Cardiac fibroblast (primary cell): ENCODE measurements around the gene COL27A1.

ENCODE experiments used
- DNase-seq, 2 donors: peaks; one replicate each; pipeline versions ENCODE4 v3.0.0 to v3.0.0-alpha.2; 2010; ENCODE audit warnings: low read depth in 2 of 2
- H3K4me3 ChIP-seq, 2 donors: replicated peaks in 1 of 2; 1 replicate in 1 of 2; 2 replicates in 1 of 2; pipeline ENCODE4 v1.5.1; 2011; ENCODE audit warnings: low read depth in 2 of 2, low read length in 2 of 2, mild to moderate bottlenecking in 2 of 2, moderate library complexity in 1 of 2
- TF ChIP-seq, protein P1 (sequence below): IDR thresholded peaks from one replicate; pipeline ENCODE4 v1.5.1; 2011; ENCODE audit warnings: low read depth, mild to moderate bottlenecking, low read length, inconsistent platforms

Gene COL27A1

GRCh38 chr9:114112778-114113584 lies 42.4 kb upstream of the COL27A1 start:
- DNase-seq: peak; percentile 63 to 76
- TF ChIP-seq, protein P1, sequence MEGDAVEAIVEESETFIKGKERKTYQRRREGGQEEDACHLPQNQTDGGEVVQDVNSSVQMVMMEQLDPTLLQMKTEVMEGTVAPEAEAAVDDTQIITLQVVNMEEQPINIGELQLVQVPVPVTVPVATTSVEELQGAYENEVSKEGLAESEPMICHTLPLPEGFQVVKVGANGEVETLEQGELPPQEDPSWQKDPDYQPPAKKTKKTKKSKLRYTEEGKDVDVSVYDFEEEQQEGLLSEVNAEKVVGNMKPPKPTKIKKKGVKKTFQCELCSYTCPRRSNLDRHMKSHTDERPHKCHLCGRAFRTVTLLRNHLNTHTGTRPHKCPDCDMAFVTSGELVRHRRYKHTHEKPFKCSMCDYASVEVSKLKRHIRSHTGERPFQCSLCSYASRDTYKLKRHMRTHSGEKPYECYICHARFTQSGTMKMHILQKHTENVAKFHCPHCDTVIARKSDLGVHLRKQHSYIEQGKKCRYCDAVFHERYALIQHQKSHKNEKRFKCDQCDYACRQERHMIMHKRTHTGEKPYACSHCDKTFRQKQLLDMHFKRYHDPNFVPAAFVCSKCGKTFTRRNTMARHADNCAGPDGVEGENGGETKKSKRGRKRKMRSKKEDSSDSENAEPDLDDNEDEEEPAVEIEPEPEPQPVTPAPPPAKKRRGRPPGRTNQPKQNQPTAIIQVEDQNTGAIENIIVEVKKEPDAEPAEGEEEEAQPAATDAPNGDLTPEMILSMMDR: no peak
- H3K4me3 ChIP-seq: no peak overlapping the region

- no peak overlapping the region for H3K4me3 ChIP-seq
- DNase-seq: peak in 1 of 2 donors; percentile 49
- TF ChIP-seq, protein P1: no peak
Measured at GRCh38 chr9:114114364-114114763, 41.0 kb upstream of the COL27A1 start.

DNA sequence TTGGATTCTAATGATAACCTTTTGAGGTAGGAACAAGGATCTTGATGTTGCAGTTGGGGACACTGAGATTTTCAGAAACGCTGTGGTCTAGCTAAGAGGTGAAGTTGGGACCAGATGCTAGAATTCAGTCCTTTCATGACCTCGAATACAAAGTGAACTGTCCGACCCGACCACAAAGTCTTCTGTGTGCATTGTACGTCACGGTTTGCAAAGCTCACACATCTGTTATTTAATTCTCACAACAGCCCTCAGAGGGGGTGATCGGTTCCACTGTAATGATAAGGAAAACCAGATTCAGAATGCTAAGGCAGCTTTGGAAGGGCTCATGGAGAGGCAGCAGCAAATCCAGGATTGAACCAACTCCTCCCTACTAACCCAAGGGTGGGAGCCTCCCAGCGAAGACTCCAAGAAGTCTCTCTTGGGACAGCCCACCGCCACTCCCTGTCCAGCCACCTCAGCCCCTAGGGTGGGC lies 39.6 kb upstream of the COL27A1 start:
- TF ChIP-seq, protein P1: no peak
- no peak for DNase-seq
- H3K4me3 ChIP-seq: no peak overlapping the region

DNA sequence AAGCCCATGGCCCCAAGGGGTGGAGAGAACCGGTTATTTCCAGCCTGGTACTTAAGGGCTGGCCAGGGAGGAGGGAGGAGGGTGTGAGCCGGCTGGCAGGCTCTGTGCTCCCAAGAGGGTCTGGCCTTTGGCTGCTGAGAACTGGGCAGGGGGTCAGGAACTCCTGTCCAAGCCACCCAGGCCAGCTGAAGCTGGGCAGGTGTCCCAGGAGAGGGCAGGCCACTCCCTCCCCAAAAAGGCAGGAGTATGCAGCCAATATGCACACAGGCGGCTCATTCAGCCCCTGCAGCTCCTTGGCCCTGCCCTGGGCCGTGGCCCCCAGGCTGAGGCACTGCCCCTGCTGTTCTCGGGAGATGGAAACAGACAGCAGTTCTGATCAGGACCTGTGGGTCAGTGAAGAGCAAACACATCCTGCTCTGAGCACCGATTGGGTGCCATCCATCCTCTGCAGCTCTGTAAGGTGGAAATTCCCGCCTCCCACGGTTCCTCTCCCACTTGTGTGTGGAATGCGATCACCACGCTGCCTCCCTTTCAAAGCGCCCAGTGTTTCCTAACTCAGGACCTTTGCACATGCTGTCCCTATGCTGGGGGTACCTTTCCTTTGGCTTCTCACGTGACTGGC lies 39.1 kb upstream of the COL27A1 start:
- no peak overlapping the region for H3K4me3 ChIP-seq
- no peak for DNase-seq
- TF ChIP-seq, protein P1: no peak

- H3K4me3 ChIP-seq: no peak overlapping the region
- no peak for DNase-seq
- TF ChIP-seq, protein P1: no peak
Measured at GRCh38 chr9:114117614-114117995, 37.7 kb upstream of the COL27A1 start.

- H3K4me3 ChIP-seq: no peak overlapping the region
- TF ChIP-seq, protein P1: no peak
- no peak for DNase-seq
Measured at GRCh38 chr9:114117996-114118830, 37.1 kb upstream of the COL27A1 start.
